HG03457 (cell line): ENCODE results near the gene NEDD8.

Experiments used
- ATAC-seq: cut with Tn5 transposase; IDR thresholded peaks from one replicate; pipeline ENCODE4 v1.9.1; 2021; ENCODE audit warnings: moderate number of reproducible peaks; ENCODE audit not compliant: unreplicated experiment

Gene NEDD8

DNA sequence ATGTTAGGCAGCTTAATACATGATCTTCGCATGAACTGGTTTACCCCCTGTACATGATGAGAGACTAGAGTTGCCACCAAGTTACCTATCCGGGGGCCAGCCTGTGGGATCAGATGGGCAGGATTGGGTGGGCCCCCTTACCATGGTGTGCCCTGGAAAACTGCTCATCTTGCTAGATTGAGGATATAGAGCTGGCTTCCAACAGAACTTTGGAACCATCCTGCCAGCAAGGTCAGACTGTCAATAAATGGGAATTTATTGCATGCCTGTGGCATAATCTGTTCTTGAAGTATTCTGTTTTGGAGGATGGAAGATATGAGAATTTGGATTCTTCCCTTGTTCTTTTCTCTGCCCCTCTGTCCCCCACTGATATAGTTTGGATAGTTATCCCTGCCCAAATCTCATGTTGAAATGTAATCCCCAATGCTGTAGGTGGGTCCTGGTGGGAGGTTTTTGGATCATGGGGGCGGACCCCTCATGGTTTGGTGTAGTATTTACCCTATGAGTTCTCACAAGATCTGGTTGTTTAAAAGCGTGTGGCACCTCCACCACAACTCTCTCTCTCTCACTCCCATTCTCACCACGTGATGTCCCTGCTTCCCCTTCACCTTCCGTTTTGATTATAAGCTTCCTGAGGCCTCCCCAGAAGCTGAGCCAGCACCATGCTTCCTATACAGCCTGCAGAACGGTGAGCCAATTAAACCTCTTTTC is 33.2 kb downstream of the NEDD8 start:
- no peak for ATAC-seq

DNA sequence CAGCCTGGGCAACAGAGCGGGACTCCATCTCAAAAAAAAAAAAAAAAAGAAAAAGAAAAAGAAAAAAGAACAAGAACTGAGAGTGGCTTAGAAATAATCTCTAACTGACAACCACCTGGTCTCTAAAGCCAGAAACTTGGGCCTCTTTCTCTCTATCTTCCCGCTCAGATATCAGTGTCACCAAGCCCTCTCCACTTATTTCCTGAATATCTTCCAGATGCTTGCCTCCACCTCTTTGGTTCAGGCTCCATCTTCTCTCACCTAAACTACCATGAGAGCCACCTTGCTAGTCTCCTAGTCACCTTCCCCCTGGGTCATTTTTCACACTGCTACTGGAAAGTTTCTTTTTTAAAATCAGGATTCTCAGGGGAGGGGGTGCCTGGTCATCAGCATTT is 35.1 kb downstream of the NEDD8 start:
- ATAC-seq: no peak

DNA sequence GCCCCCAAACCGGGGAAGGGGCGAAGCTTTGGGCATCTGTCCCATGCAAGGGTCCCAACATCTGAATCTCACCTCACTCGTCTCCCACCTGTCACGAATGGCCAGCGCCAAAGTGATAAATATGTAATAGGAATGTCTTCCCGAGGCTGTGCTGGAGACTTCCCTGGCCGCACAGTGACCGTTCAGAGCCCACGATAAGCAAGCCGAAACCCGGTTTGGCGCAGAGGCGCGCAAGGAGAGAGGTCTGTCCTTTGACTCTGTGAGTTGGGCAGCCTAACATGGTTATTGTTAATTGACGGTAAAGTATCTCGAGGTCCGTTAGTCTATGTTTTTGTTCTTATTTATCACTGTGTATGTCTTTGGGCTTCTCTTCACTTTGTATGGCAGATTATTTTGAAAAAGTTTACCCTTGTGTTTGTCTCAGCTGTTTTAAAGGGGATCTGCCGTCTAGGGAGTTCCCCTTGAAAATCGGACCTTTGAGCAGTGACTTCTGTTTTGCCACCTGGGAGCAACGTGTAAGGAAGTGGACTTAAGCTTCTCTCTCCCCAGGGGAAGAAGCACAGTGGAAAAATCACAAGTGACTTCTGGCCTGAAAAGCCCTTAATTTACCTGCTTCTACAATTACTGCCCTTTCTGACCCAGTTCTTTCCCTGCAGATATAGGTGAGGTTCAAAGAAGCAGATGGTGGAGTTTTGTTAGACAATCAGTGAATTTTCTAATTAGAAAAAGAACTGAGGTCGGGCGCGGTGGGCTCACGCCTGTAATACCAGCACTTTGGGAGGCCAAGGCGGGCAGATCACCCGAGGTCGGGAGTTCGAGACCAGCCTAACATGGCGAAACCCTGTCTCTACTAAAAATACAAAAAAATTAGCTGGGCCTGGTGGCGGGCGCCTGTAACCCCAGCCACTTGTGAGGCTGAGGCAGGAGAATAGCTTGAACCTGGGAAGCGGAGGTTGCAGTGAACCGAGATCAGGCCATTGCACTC is 35.8 kb downstream of the NEDD8 start:
- ATAC-seq: no peak

DNA sequence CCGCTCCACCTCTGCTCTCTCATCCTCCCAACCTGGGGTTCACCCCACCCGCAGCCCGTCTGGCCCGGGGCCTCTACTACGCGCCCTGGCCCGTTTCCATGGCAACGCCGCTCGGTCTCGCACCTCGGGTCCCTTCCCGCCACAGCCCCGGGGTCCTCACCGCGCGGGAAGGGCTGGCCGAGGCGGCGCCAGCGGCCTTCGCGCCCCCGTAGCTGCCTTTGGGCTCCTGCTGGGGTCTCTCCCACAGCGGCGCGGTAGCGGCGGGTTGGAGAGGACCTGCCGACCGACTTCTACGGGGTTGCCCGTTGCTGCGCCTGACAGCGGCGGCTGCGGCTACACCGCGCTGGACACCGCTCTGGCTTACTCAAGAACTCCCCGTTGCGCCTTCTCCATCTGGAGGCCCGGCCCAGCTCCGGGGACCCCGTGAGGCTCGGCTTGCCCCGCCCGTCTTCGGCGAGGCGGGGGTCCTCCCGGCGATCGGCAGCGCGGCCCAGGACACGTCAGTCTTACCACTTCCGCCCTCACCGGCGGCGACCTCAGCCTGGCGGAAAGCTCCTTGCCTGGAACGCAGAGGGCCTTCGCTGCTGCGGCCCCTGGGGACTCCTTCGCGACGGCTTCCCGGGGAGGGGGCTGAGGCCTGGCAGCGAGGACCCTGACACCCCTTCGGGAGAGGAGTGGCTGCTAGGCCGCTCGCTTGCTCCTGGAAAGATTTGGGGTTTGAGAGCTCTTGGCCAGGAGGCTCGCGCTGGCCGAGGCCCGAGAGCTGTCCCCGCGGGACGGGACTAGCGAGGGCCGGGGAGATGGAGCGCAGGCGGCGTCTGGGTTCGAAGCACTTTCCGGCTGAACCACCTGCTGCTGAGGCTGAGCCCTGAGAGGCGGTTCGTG is 36.7 kb downstream of the NEDD8 start, which contains the start of gene TM9SF1:
Gene TM9SF1, minus strand, starts transcription at position 256 of the 885 bp plus-strand sequence. CDS start 422 bp downstream, outside the sequence.
- ATAC-seq: peak; percentile 57

DNA sequence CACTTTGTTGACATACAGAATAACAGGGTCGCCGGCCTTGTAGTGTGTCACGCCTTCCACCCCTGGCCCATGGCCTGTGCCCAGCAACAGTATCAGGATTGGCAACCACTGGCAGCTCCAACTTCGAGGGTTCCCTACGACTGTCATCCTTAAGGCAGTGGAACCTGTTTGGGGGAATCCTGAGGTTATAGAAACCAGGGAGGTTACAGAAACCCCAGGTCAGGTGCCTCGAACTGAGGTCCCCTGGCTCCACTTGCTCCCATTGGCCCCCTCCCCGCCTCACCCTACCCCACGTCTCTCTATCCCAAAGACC is 37.3 kb downstream of the NEDD8 start:
- no peak for ATAC-seq

DNA sequence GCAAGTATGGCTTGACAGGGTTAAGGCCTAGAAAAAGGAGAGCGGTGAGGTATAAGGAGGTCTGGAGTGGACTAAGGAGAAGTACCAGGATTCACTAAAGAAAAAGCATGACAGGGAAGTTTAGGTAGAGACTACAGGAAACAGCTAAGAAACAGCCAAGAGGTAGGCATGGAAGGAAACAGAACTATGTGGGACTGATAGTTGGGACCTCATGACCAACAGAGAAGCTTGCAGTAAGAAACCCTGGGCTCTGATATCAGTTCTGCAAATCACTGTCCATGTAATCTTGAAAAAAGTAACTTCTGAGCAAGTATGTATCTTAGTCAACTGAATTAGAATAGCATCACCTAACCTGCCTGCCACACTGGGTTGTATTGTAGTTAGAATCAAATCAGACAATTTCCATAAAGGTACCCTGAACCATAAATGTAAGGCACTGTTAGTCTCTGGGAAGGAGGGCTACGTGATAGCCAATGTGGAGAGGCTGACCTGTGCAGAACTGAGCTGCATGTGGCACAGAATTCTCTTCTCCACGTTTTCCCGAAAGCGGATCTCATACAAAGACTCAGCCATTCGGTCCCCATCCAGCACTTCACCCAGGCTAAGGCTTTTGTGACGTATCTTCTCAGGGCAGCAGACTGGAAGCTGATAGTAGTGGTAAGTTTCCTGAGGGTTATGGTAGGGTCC is 37.8 kb downstream of the NEDD8 start:
- ATAC-seq: no peak

DNA sequence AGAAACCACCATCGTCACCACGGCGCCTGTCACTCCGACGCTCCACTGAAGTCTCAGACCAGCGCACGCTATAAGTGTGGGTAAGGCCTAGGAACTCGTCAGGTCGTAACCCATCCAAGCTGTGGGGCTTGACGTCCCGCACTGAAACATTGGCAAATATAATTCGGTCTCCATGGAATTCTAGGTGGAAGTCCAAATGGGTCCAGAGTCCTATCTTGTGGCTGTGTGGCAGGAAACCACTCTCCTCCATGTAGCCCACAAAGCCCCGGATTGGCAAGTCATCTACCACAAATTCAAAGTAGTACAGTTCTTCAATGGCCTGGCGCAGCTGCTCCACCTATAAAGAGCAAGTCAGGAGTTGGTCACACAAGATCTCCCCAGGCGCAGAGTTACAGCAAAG is 39.2 kb downstream of the NEDD8 start:
- no peak for ATAC-seq

DNA sequence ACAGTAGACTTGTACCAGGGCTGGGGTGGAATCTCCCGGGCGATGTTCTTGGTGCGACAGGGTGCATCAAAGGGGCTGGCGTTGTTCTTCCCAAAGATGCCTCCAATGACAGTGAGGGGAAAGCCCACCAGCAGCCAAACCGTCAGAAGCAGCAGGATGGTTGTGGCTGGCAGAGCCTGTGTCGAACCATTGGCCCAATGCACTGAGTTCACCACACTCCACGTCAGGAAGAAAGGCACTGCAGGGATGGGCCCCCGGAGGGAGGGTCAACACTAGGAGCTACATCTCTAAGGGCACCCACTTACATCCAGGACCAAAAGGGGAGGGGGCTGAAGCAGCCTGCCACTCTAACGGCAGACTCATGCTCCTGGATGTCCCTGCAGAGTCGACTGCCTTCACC is 41.8 kb downstream of the NEDD8 start:
- ATAC-seq: no peak

DNA sequence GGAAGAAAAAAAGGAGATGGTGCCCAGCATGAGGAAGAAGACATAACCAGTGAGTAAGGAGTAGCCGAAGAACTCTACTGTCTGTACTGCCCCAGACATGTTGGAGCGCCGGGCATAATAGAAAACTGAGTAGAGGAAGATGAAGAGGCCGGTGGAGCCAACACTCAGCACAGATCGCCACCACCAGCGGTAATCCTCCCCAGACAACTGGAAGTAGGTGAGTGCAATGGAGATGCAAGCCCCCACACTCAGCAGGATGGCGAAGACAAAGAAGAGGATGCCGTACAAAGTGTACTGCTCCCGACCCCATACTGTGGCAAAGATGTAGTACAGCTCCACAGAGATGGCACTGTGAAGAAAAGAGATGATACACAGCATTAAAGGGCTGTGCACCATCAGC is 42.7 kb downstream of the NEDD8 start:
- ATAC-seq: no peak

DNA sequence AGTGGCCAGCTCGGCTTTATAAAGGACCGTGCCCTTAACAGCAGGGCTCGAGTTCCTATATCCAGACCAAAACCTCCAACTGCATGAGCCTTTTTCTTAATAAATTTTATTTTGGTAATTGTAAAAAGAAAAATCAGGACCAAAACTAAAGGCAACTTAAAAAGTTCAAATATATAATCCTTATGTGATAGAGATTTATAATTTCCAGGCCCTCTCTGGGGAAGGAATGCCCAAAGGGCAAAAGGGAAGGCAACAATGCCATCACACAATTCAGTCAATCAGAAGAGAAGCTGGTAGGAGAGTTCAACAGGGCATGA is 43.1 kb downstream of the NEDD8 start:
- no peak for ATAC-seq

DNA sequence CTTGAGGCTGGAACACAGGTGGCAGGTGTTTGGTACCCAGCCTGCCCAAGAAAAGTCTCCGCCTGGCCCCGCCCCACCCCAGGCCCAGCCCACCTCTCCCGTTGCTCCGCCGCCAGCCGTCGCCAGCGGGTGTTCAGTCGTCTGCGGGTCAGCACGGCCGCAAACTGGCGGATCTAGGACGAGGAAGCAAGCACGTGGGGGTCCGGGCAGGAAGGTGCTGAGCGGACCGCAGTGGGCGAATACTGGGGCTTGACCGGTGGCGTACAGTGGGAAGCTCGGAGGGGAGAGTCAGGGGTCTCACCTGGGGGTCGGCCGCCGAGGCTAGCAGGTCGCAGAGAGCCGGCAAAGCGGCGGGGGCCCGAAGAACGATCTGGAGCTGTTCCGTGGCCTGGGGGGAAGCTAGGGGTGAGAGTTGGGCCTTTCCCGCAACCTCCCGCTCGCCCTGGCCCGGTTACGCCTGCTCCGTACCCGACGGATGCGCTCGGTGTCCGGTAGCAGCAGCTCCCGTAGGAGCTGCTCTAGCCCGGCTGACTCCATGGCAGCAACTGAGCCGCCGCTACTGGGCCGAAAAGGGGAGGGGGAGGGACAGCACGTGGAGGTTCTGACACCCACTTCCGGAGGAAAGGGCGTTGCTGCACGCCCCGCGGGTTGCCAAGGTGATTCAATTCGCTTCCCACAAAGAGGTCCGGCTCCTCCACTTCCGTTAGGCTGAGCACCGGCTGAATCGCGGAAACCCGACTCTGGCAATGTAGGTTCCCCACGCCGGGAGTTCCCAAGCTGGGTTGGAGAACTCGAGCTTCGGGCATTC is 43.7 kb downstream of the NEDD8 start, which contains the start of gene IPO4:
Gene IPO4, minus strand, starts transcription at position 566 of the 808 bp plus-strand sequence. Its CDS starts 29 bp downstream, at position 537.
- peak; percentile 68 for ATAC-seq

DNA sequence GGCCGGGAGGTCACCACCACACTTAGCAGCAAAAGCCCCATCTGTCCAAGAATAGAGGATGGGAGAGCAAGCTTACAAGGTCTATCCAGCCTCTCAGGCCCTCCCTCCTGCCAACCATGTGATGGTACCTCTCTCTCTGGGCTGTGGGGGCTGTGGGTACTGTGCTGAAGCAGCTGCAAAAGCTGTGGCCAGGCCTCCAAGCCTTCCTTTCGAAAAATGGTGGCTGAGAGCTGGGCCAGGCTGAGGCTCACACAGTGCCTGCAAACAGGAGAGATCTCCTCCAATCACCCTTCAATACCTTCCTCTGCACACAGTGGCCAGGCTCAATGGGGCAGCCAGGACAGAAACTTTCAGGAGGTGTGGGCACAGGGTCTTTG is 44.6 kb downstream of the NEDD8 start:
- no peak for ATAC-seq

DNA sequence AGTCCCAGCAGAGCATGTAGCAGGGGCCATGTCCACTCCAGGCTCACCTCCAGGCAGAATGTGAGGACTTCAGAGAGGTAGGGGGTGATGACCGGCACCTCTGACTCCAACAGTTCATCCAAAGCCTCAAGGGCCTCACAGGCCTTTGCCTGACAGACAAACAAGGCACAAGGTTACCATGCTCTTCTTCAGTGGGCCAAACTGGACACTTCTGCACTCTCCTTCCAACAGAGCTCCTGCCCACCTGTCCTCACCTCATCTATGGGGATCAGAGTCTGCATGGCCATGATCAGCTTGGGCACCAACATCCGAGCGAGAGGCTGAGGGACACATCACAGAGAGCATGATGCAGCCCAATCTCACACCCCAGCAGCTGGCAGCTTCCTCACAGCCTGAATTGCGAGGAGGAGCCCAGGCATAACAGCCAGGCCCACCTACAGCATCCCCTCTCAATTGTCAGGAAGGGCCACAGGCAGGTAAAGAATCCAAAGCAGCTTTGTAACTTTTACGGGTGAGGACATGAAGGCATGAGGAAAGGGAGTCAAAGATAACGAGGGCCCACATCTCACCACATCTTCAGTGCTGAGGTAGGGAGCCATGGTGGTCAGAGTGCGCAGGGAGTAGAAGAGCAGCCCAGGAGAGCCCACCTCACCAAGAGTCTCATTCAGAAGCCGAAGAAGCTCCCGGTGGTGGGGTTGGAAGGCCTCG is 45.2 kb downstream of the NEDD8 start:
- ATAC-seq: no peak

DNA sequence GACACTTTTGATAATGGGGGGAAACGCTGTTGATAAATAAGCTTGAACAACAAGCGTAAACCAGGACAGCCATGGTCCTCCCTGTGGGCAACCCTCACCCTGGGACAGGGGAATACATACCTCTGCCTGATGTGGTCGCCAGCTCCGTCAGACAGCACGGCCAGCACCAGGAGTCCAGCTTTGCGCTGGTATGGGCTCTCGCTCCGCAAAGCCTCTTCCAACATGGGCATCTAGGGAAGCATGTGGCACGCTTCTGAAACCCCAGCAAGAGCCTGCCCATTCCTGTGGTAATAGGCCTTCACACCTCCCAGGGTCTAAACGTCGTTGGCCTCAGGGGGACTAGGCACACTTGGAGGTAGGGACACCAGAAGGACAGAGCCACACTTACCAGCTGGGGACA is 46.4 kb downstream of the NEDD8 start:
- no peak for ATAC-seq

DNA sequence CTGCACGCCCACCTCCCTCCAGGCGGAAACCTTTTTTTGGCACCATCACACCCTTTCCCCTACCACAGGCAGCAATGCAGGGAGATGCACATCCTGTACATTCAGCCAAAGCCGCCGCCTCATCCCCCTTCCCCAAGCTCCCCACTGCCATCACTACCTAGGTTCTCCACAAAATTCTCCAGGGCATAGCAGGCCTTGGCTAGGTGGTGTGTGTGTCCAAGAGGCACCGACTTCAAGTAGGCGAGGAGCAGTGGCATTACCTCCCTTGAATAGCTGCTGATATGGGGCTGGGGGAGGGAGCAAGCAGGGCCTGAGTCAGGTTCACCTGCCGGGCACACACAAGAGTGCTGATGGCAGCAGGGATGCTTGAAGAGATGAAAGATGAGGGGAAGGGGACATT is 47.1 kb downstream of the NEDD8 start:
- no peak for ATAC-seq

DNA sequence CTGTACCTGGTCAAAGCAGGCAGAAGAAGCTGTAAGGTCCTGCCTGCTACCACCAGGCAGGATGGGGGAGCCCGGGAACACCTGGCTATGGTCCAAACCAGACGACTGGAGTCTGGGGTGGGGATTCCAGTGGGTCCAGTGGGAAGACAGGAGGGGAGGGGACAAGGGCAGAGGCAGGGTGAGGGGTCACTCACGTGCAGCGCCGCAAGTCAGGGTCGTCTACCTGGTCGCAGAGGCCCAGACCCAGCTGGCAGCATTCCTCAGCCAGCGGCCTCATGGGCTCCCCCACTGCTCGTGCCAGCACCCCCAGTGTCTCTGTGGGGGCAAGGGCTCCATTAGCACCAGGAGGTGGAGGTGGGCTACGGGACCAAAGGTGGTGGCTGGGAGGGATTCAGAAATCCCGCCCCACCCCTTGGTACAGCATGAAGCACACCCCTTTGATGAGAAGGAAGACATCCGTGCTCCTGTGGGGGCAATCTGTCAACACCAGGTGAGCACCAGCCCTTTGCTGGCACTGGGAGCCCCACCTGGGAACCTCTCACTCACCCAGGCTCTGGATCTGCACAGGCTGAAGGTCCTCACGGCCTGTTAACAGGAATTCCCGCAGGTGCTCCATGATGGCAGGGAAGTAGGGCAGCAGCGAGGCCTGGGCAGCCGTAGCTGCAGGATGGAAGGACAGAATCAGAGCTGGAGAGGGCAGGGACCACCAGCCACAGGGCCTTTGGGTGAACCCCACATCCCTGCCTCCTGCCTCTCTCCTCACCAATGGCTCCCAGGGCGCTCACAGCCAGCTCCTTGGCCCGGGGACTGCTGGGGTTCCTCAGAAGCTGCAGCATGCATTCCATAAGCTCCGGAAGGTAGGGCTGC is 47.8 kb downstream of the NEDD8 start:
- no peak for ATAC-seq

DNA sequence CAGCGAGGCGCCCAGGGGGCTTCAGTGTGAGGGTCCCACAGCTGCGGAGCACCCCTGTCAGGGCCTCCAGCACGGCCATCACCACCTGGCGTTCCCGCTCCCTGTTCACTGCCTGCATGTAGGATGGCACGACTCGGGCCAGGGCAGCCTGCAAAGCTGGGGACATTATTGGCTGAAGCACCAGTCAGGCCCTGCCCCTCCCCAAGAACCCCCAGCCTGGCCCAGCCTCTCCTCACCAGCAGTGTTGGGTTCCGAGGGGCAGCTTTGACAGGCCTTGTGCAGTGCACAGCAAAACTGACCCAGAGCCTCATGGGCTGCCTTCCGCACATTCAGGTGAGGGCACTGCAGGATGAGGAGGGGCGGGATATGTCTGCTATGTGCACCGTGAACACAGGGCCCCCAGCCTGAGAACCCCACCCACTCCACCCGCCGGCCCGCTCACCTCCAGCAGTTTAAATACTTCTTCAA is 49.1 kb downstream of the NEDD8 start:
- ATAC-seq: no peak
